GM23338 (cell line): Measurements from ENCODE around the gene MAP4K5. TPM values are rescaled to one million over a fixed set of nuclear protein-coding genes. Genes with fewer than 3 reads are reported as not detected.

ENCODE experiments used
- ATAC-seq: fragments of 200-7000 bp; cut with Tn5 transposase; 3 replicates; pipeline ENCODE4 v1.9.1; 2020
- DNase-seq: peaks from one replicate; pipeline ENCODE4 v3.0.0-alpha.2; 2015; ENCODE audit warnings: low spot score
- H2AFZ ChIP-seq: fragments of 200-600 bp; sonication (generic); 2 replicates; pipeline ENCODE4 v1.8.0; 2016; ENCODE audit warnings: antibody characterized with exemption, mild to moderate bottlenecking, moderate library complexity
- H3F3A ChIP-seq: fragments of 200-600 bp; sonication (generic); replicated peaks from 2 replicates; pipeline ENCODE4 v1.8.0; 2017; ENCODE audit warnings: antibody characterized with exemption, mixed run types, low read depth
- H3K27ac ChIP-seq: fragments of 200-600 bp; sonication (generic); 2 replicates; pipeline ENCODE4 v1.6.1; 2016; ENCODE audit warnings: low read depth
- H3K27me3 ChIP-seq: fragments of 200-600 bp; sonication (generic); 2 replicates; pipeline ENCODE4 v1.8.0; 2016; ENCODE audit warnings: mild to moderate bottlenecking, mixed run types, moderate library complexity; ENCODE audit not compliant: insufficient read depth
- H3K36me3 ChIP-seq: fragments of 200-600 bp; sonication (generic); 2 replicates; pipeline ENCODE4 v1.8.0; 2016; ENCODE audit warnings: mild to moderate bottlenecking; ENCODE audit not compliant: insufficient read depth
- H3K4me1 ChIP-seq: fragments of 200-600 bp; sonication (generic); 2 replicates; pipeline ENCODE4 v1.8.0; 2016; ENCODE audit warnings: mild to moderate bottlenecking, moderate library complexity; ENCODE audit not compliant: insufficient read depth
- H3K4me2 ChIP-seq: fragments of 200-600 bp; sonication (generic); 2 replicates; pipeline ENCODE4 v1.7.1; 2017; ENCODE audit warnings: mixed run types
- H3K4me3 ChIP-seq: fragments of 200-600 bp; sonication (generic); 2 replicates; pipeline ENCODE4 v1.6.1; 2016; ENCODE audit warnings: mixed run types
- H3K79me2 ChIP-seq: fragments of 200-600 bp; sonication (generic); replicated peaks from 2 replicates; pipeline ENCODE4 v1.8.0; 2017; ENCODE audit warnings: mild to moderate bottlenecking; ENCODE audit not compliant: insufficient read depth
- H3K9me2 ChIP-seq: fragments of 200-600 bp; sonication (generic); 2 replicates; pipeline ENCODE4 v1.8.0; 2017; ENCODE audit not compliant: insufficient read depth
- H4K20me1 ChIP-seq: fragments of 200-600 bp; sonication (generic); replicated peaks from 2 replicates; pipeline ENCODE4 v1.8.0; 2017; ENCODE audit warnings: mild to moderate bottlenecking; ENCODE audit not compliant: insufficient read depth
- H3K27ac Mint-ChIP-seq: 2 replicates; pipeline ENCODE4 v1.8.0; 2020; ENCODE audit warnings: inconsistent platforms, mild to moderate bottlenecking, moderate library complexity, mixed read lengths
- H3K27me3 Mint-ChIP-seq: 3 replicates; pipeline ENCODE4 v1.8.0; 2022; ENCODE audit warnings: low read depth, mild to moderate bottlenecking, moderate library complexity, mixed read lengths, inconsistent platforms; ENCODE audit not compliant: insufficient read depth, poor library complexity
- H3K36me3 Mint-ChIP-seq: 3 replicates; pipeline ENCODE4 v1.8.0; 2021; ENCODE audit warnings: low read depth, mild to moderate bottlenecking, inconsistent platforms, moderate library complexity, mixed read lengths
- H3K4me1 Mint-ChIP-seq: 3 replicates; pipeline ENCODE4 v1.8.0; 2020; ENCODE audit warnings: mild to moderate bottlenecking, inconsistent platforms, mixed read lengths
- H3K4me3 Mint-ChIP-seq: 3 replicates; pipeline ENCODE4 v1.8.0; 2021; ENCODE audit warnings: moderate library complexity, mild to moderate bottlenecking, inconsistent platforms, mixed read lengths
- H3K9me3 Mint-ChIP-seq: 3 replicates; pipeline ENCODE4 v1.8.0; 2020; ENCODE audit warnings: moderate library complexity, mild to moderate bottlenecking, inconsistent platforms, mixed read lengths
- CREB1 ChIP-seq: fragments of 250-450 bp; sonication (Bioruptor Pico); IDR thresholded peaks from 2 replicates; pipeline ENCODE4 v1.5.0; 2020; ENCODE audit warnings: low read depth, mild to moderate bottlenecking, moderate library complexity
- CTCF ChIP-seq, 2 experiments: fragments of 200-600 bp in 1 of 2; sonication (generic) in 1 of 2; conservative IDR thresholded peaks; 2 replicates each; pipeline versions ENCODE4 v1.5.1 to v1.6.1; 2016 to 2017; ENCODE audit warnings: antibody characterized with exemption in 2 of 2, low read depth in 2 of 2, mild to moderate bottlenecking in 2 of 2, moderate library complexity in 1 of 2
- ETS1 ChIP-seq: IDR thresholded peaks from 2 replicates; pipeline ENCODE4 v1.6.1; 2016; ENCODE audit warnings: antibody characterized with exemption
- EZH2 ChIP-seq: fragments of 200-600 bp; sonication (generic); IDR thresholded peaks from one replicate; pipeline ENCODE4 v1.8.0; 2017; ENCODE audit warnings: antibody characterized with exemption, mild to moderate bottlenecking, low read depth; ENCODE audit not compliant: unreplicated experiment
- EZH2phosphoT487 ChIP-seq: fragments of 200-600 bp; sonication (generic); IDR thresholded peaks from one replicate; pipeline ENCODE4 v1.8.1; 2018; ENCODE audit warnings: antibody characterized with exemption; ENCODE audit not compliant: unreplicated experiment
- JUNB ChIP-seq: IDR thresholded peaks from one replicate; pipeline ENCODE4 v1.6.1; 2016; ENCODE audit warnings: antibody characterized with exemption; ENCODE audit not compliant: unreplicated experiment
- POLR2AphosphoS5 ChIP-seq: IDR thresholded peaks from 2 replicates; pipeline ENCODE4 v1.6.1; 2016; ENCODE audit warnings: antibody characterized with exemption, low read depth
- REST ChIP-seq: IDR thresholded peaks from one replicate; pipeline ENCODE4 v1.6.1; 2018; ENCODE audit warnings: antibody characterized with exemption; ENCODE audit not compliant: unreplicated experiment
- STAT1 ChIP-seq: IDR thresholded peaks from one replicate; pipeline ENCODE4 v1.6.1; 2016; ENCODE audit warnings: antibody characterized with exemption; ENCODE audit not compliant: unreplicated experiment
- ZNF114 ChIP-seq: fragments of 250-450 bp; sonication (Bioruptor Pico); IDR thresholded peaks from 2 replicates; pipeline ENCODE4 v1.5.0; 2020; ENCODE audit warnings: mild to moderate bottlenecking, moderate library complexity
- ZNF331 ChIP-seq: fragments of 250-450 bp; sonication (Bioruptor Pico); IDR thresholded peaks from 2 replicates; pipeline ENCODE4 v1.5.0; 2020; ENCODE audit warnings: low read depth, mild to moderate bottlenecking, moderate library complexity
- ZNF462 ChIP-seq: fragments of 250-450 bp; sonication (Bioruptor Pico); IDR thresholded peaks from 2 replicates; pipeline ENCODE4 v1.5.0; 2020; ENCODE audit warnings: mild to moderate bottlenecking, moderate library complexity
- polyA plus RNA-seq: library from polyadenylated mRNA; unstranded; fragments of >200 nt; fragmentation: Nextera tagmentation; extraction: Ambion mirVana; gene quantifications from 2 replicates; pipeline ENCODE4 v1.2.1, GENCODE V29; 2016
- total RNA-seq: library from RNA; depleted of rRNA; stranded (reverse); fragments of >200 nt; shearing (Covaris generic); gene quantifications from 2 replicates; pipeline ENCODE4 v1.2.3, GENCODE V29; 2014

The MAP4K5 gene
- total and polyA plus RNA-seq, 2 experiments from 2014 or later: 71.4 to 74.6 TPM

GRCh38 chr14:50425816-50426215 is 106.6 kb downstream of the MAP4K5 start (continued):
- no peak for TF ChIP-seq ZNF462 (CRISPR knock-in tag)
- TF ChIP-seq STAT1: no peak
- no peak for TF ChIP-seq ETS1
- TF ChIP-seq EZH2: no peak

GRCh38 chr14:50425105-50425504 is 107.3 kb downstream of the MAP4K5 start:
- Histone ChIP-seq H3K27me3 (no peaks in the 10 kb centered on the region), H3K9me2 (no peaks in the 10 kb centered on the region), H3K27ac (no peak overlapping the region), H4K20me1 (no peaks in the 10 kb centered on the region), H3K36me3 (peaks cover 15% of the 10 kb centered on the region; the same call in 1 of the 2 replicates), H2AFZ (no peak overlapping the region), H3K4me1 (no peaks in the 10 kb centered on the region), H3F3A (no peaks in the 10 kb centered on the region), H3K4me2 (no peak overlapping the region), H3K79me2 (no peaks in the 10 kb centered on the region), H3K4me3 (no peak overlapping the region)
- no peak for ATAC-seq
- Mint-ChIP-seq H3K27ac (no peak overlapping the region), H3K4me1 (no peaks in the 10 kb centered on the region), H3K36me3 (peaks cover 8% of the 10 kb centered on the region; the same call in 2 of the 3 replicates), H3K27me3 (no peaks in the 10 kb centered on the region), H3K4me3 (no peak overlapping the region), H3K9me3 (no peaks in the 10 kb centered on the region)
- DNase-seq: no peak
- no peak for TF ChIP-seq CREB1 (CRISPR knock-in tag)
- no peak for TF ChIP-seq EZH2phosphoT487
- no peak for TF ChIP-seq ZNF114
- TF ChIP-seq JUNB: no peak
- no peak for TF ChIP-seq POLR2AphosphoS5
- TF ChIP-seq ZNF331 (CRISPR knock-in tag): no peak
- TF ChIP-seq REST: no peak
- no peak for TF ChIP-seq ETS1
- no peak for TF ChIP-seq CTCF (conservative IDR thresholded peaks at IDR 0.05; ENCODE audit: low read depth in 2 of 2)
- TF ChIP-seq EZH2: no peak
